Stimulated activated CD4-positive, alpha-beta T cell treated with anti-CD3 and anti-CD28 coated beads, Interleukin-4, amount 100 ng/mL, for 24 hours (primary cell): Measurements from ENCODE around the gene ESRRA.

ENCODE experiments used
- DNase-seq: peaks from one replicate; pipeline ENCODE4 v3.0.0-alpha.2; 2020

The ESRRA gene

DNA sequence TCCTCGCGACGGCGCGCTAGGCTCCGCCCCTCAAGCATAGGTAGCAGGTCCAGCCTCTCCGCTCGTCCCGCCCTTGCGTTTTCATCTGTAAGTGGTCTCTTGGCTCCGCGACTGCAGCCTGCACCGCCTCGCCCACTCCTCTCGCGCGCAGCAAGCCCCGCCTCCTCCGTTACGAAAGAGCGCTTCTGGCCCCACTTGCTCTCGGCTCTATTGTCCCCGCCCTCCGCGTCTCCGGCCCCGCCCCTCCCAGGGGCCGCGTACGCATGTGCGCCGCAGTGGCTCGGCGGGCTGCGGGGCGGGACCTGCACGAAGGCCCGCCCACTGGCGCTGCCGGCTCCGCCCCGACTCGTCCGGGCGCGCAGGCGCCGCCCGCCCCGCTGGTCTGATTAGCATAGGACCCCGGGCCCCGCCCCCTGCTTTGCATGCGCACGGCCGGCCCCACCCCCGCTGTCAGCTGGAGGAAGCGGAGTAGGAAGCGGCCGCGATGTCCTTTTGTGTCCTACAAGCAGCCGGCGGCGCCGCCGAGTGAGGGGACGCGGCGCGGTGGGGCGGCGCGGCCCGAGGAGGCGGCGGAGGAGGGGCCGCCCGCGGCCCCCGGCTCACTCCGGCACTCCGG, at the start of gene ESRRA:
Gene ESRRA, plus strand, starts transcription at position 450 of the 616 bp plus-strand sequence. CDS start 1,656 bp downstream, outside the sequence.
- DNase-seq: peak; percentile 100

- DNase-seq: no peak
Measured at GRCh38 chr11:64256300-64256699, 49.0 kb upstream of the ESRRA start.

DNA sequence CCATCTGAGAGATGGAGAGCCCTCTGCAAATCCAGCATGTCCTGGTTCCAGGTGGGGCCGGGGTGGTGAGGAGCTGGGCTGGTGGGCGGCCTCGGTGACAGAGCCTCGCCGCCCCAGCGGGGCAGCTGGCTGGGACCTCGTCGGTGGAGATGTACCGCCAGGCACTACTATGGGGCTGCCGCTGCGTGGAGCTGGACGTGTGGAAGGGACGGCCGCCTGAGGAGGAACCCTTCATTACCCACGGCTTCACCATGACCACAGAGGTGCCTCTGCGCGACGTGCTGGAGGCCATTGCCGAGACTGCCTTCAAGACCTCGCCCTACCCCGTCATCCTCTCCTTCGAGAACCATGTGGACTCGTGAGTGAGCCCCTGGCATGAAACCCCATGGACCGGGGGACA, 47.0 kb upstream of the ESRRA start:
- no peak for DNase-seq

DNA sequence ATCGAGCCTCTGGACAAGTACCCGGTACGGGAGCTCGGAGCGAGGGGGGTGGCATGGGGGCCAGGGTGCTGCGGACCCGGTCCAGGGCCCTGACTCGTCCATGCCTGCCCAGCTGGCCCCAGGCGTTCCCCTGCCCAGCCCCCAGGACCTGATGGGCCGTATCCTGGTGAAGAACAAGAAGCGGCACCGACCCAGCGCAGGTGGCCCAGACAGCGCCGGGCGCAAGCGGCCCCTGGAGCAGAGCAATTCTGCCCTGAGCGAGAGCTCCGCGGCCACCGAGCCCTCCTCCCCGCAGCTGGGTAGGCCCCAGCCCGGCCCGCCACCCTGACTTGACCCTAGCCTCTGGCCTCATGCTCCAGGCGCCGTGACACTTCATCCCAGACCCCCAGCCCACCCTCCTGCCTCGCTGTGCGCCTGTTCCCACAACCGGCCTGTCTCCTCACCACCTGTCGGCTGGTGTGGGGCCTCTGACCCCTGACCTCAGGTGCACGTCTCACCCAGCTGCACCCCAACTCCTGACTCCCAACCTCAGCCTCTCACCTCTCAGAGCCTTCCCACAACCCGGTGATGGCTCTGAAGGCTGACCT, 46.3 kb upstream of the ESRRA start:
- no peak for DNase-seq

DNA sequence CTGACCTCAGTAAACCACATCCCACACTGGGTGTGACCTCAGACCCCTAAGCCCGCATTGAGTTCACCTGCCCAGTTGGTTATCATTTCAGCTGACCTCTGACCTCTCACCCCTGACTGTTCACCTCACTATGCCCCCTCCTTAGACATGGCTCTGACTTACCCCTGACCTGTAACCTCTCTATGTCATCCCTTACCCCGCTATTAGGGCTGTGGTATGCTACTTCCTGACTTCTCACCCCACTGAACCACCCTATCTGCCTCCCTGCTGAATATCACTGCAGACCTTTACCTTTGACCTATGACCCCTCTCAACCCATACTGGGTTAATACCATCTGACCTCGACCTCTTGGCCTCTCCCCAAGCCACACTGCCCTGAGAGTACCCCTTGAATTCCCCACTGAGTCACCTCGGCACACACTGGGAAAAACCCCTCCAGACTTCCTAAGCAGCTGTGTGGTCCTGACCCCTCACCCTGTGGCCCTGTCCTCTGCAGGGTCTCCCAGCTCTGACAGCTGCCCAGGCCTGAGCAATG, 45.7 kb upstream of the ESRRA start:
- DNase-seq: no peak

GRCh38 chr11:64260147-64260708, 45.1 kb upstream of the ESRRA start:
- DNase-seq: no peak

DNA sequence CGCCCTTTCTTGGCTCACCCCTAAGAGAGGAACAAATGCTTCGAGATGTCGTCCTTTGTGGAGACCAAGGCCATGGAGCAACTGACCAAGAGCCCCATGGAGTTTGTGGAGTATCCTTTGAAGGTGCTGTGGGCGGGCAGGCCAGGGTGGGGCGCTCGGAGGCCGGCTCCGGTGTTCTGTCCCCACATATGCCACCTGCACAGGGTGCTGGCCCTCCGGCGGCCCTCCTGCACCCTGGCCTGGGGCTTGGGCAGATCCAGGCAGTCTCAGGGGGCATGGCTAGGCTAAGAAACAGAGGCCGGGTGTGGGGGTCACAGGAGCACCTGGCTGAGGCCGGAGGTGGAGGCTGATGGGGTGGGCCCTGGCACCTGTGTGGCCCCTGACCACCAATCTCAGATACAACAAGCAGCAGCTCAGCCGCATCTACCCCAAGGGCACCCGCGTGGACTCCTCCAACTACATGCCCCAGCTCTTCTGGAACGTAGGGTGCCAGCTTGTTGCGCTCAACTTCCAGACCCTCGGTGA, 43.7 kb upstream of the ESRRA start:
- DNase-seq: no peak

GRCh38 chr11:64262271-64263002, 42.9 kb upstream of the ESRRA start:
- no peak for DNase-seq

DNA sequence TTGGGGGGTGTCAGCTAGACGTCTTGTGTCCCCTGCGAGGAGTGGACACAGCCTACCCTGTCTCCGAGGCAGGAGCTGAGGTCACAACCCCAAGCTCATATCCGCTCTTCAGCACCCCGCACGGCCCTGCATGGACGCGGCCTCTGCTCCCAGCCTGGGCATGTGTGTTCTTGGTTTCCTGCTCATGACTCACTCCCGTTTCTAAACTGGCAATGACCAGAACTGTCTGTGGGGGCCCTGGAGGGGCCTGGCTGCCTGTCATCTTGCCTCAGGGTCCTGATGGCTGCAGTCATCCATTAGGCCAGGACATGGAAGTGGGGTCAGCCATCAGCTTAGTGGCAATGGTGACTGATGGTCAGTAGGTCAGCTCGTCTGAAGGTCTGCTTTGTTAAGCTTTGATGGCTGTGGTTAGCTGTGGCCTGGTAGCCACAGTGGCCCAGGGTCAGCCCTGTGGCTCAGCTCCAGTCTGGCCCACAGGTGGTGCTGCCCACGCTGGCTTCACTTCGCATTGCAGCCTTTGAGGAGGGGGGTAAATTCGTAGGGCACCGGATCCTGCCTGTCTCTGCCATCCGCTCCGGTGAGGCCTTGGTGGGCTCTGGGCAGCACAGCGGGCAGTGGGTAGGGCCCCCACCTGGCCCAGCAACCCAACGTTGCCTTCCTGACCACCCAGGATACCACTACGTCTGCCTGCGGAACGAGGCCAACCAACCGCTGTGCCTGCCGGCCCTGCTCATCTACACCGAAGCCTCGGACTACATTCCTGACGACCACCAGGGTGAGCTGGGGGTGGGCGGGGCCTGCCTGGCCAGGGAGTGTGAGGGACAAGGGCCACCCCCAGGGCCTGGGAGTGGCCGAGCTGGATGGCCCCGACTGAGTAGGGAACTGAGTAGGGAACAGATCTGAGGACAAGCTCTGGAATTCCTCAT, 42.0 kb upstream of the ESRRA start:
- no peak for DNase-seq

DNA sequence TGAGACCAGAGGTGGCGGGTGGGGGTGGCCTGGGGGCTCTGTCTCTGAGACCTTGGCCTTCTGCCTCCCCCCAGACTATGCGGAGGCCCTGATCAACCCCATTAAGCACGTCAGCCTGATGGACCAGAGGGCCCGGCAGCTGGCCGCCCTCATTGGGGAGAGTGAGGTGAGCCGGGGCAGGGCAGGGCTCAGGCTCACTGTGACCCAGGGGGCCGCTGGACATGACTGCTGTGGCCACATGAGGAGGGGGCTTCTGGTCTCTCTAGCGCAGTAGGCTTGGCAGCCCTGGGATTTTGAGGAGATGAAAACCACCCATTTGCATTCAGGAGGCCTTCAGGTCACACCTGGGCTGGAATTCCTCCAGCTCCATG, 41.4 kb upstream of the ESRRA start:
- DNase-seq: no peak

- no peak for DNase-seq
Measured at GRCh38 chr11:64264371-64264852, 40.9 kb upstream of the ESRRA start.

- no peak for DNase-seq
Measured at GRCh38 chr11:64265176-64266160, 39.9 kb upstream of the ESRRA start.

GRCh38 chr11:64266339-64266738, 39.0 kb upstream of the ESRRA start:
- DNase-seq: no peak

DNA sequence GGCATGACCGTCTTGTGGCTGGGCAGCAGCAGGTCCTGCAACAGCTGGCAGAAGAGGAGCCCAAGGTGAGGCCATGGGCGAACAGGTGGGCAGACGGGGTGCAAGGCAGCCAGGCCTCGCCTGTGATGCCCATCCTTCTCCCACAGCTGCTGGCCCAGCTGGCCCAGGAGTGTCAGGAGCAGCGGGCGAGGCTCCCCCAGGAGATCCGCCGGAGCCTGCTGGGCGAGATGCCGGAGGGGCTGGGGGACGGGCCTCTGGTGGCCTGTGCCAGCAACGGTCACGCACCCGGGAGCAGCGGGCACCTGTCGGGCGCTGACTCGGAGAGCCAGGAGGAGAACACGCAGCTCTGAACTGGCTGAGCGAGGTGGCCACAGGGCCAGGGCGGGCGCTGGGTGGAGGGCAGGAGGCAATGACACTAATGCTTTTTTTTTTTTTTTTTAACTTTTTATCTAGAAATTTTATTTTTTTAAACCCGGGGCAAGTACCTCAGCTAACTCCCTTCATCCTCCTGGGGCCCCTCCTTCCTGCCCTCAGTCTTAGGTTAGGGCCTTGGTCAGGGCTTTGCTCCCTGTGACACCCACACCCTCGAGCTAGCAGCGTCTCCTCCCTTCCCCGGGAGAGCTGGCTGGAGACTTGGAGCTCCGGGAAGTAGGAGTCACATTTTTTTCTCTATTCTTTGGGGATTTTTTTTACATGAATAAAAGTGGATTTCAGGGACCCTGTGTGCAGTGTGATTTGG, 37.9 kb upstream of the ESRRA start:
- DNase-seq: no peak

DNA sequence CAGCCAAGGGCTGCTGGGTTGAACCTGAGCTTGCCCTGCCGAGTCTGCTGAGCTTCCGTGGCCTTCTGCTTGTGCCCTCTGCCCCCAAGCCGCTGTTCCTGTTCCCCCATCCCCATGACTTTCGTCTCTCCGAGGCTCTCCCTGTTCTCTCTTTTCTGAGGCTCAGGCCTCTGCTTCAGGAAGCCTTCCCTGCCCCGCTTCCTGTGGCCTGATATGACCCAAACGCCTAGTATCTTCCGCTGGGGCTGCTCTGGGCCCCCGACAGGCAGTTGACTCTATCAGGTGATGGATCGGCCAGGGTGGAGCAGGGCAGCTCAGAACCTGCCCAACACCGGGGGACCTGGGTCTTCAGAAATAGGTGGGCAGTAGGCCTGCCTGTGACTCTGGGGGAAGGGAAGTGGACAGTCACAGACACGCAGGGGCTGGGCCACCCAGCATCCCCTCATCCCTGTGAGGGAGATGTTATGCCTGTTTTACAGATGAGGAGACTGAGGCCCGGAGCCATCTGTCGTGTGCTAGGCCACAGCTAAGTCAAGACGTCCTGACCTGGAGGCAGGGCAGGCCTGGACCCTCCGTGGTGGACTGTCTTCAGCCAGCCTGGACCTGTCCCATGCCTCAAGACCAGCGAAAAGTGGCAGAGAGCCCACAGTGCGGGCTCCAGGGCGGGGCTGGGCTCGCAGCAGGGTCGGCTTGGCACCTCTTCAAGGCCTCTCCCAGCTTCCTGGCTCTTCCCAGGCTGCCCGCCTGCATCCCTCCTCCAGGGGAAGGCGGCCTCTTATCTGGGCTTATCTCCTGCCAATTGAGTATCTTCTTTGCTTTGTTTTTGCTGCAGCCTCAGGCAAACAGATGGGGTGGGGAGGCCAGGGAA, 37.1 kb upstream of the ESRRA start:
- DNase-seq: no peak

DNA sequence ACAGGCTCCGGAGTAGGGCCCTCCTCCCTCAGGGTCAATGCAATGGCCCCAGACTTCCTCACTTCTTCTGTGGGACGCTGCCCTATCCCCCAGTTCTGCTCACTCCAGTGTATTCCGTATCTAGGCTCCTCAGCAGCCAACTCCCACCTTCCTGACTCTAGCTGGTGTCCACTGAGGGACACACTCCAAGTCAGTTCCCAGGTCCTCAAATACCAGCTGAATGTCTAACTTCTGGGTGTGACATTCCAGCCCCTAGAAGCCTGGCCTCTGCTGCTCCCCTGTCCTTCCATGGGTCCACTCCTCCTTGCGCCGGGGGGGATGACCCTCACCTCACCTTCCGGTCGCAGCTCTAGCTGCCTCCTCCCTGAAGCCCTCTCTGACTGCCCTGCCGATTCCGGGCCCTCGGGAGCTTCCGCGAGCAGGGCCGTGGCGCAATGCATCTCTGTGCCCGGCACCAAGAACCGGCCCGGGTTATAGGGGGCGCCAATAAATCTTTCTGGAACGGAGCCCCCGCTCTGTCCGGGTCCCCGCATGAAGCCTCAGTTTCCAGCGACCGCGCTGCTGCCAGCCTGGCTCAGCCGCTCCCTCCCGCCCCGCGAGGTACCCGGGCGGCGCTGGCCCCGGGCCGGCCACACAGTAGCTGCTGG, 36.3 kb upstream of the ESRRA start:
- DNase-seq: peak; percentile 36

DNA sequence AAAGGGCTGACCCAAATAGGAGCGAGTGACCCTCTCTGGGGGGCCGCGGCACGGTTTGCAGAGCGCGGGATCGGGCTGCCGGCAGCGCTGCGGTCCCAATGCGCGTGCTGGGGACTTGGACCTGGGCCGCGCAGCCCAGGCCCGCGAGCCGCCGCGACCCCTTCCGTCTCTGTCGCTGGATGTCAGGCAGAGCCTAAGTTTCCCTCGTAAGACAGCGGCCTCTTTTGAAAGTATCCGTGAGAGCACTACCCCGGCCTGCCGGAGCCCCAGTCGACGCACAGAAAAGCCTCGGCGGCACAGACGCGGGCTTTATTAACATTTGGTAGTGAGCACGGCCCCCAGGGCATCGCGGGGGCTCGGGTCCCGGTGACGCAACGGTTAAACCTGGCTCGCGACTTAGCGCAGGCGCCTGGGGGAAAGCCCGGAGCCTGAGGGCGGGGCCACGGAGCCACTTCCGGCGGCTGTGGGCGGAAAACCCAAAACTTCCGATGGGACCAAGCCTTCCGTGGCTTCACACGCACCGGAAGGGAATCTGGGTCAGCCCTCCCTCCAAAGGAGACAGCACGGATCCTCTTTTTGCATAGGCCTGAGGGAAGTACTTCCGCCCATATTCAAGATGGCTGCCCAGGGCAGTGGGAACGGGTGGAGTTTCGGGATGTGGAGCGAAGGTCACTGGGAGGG, 35.6 kb upstream of the ESRRA start:
- DNase-seq: peak; percentile 99
